ENCODE data around the gene JTB. TPM values are rescaled to one million over a fixed set of nuclear protein-coding genes. Genes with fewer than 3 reads are reported as not detected.

JTB gene
- total RNA-seq, 2 donors from 2014 or later = 51.0 to 130 TPM

DNA sequence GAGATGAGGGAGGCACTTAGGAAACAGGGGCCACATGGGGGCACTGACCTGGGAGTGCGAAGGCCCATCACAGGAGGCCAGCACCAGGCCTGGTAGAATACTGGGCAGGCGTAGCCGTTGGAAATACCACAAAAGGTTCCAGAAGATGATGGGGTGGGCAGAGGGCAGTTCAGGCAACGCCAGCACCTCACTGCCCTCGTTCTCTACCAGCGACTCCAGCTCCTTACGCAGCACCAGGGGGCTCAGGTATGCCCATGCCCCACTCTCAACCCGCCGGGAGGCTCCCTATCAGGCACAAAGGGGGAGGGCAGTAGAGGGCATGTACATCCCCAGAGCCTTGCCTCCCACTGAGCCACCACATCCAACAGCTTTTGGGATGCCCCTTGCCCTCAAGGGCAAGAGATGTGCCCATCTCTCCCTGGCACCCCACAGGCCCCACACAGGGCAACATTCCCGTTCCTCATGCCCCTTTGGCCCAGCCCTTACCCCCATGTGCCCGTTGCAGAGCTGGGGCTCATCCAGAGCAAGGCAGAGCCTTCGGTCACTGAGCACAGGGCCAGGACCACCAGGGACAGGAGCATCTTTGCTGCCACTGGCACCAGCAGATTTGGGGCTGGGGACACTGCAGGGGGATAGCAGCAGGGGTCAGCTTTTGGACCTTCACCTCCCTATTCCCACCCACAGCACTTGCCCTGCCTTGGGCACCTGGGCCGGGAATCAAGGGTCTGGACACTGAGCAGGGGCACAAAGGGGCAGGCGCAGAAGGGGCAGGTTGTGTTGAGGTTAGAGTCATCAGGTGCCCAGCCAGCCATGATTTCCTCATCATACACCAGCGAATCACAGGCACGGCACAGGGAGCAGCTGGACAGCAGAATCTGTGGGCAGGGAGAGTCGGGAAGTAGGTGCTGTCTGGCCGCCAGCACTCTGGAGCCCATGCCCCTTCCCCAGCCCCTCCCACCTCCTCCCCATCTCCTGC is 45.0 kb downstream of the JTB start:
- Mint-ChIP-seq H3K9me3 (no peaks in the 10 kb centered on the region), H3K27ac (no peak overlapping the region), H3K36me3 (no peaks in the 10 kb centered on the region)
- ATAC-seq = no peak
- DNase-seq (ENCODE audit: low spot score in 2 of 2) = no peak

- ATAC-seq (no peak), DNase-seq (ENCODE audit: low spot score in 2 of 2) (peak in 1 of 2 donors; percentile 50)
- no peaks in the 10 kb centered on the region for H3K9me3 Mint-ChIP-seq
- H3K27ac Mint-ChIP-seq = peak overlapping the region in 1 of 2 donors; percentile 36
- H3K36me3 Mint-ChIP-seq = no peaks in the 10 kb centered on the region
Measured at GRCh38 chr1:153929981-153930948, 47.2 kb downstream of the JTB start.

GRCh38 chr1:153929426-153929825 is 48.0 kb downstream of the JTB start:
- H3K36me3 Mint-ChIP-seq = no peaks in the 10 kb centered on the region
- ATAC-seq = no peak
- peak overlapping the region in 1 of 2 donors; percentile 61 for H3K27ac Mint-ChIP-seq
- H3K9me3 Mint-ChIP-seq = no peaks in the 10 kb centered on the region
- DNase-seq (ENCODE audit: low spot score in 2 of 2) = peak in 1 of 2 donors; percentile 26

DNA sequence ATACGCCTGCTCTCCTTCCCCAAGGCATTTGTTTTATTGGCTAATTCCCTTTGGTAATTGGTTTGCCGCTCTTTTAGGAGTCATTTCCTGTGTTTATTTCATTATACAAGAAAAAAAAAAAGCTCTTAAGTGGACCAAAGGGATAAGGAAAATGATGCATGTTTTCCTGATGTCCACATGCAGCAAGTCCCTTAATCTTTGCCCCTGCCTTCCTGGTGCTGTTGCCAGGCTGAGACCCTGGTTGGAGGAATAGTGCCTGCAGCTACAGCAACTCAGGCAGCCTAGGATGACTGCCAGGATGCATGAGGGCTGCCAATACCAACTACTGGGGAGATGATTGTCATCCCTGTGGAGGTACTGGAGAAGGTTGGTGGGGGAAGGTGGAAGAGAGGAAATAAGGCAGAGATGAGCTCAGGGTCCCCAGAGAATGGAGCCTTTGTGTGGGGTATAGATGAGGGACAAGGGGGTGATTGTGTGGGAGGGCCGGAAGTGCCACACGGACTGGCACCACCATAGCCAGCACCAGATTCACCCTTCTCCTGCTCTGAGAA is 48.6 kb downstream of the JTB start:
- Mint-ChIP-seq H3K27ac (peak overlapping the region; percentile 57 to 61), H3K9me3 (no peaks in the 10 kb centered on the region), H3K36me3 (no peaks in the 10 kb centered on the region)
- DNase-seq (ENCODE audit: low spot score in 2 of 2) (peak in 1 of 2 donors; percentile 26), ATAC-seq (no peak)

DNA sequence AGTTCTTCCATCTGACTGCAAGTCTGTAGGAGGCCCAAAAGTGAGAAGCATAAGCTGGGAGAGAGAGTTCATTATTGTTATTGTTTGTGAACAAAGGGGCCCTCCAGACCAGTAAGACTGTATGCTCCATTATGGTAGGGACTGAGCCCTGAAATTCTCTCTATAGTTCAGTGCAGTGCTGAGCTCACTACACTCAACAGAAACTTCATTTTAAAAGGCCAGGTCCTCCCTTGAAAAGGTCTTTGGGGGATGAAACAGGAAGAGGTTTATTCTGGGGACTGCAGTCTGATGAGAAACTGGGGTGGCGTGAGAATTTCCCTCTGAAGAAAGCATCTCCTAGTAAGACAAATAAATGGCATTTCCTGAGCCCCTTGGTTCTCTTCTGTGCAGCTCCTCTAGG is 49.2 kb downstream of the JTB start:
- DNase-seq (ENCODE audit: low spot score in 2 of 2) (no peak), ATAC-seq (peak in 1 of 2 donors; percentile 15)
- Mint-ChIP-seq H3K27ac (peak overlapping the region in 1 of 2 donors; percentile 61), H3K9me3 (no peaks in the 10 kb centered on the region), H3K36me3 (peaks cover 0 to 6% of the 10 kb centered on the region in 2 donors)

- ATAC-seq (no peak), DNase-seq (ENCODE audit: low spot score in 2 of 2) (no peak)
- no peaks in the 10 kb centered on the region for H3K9me3 Mint-ChIP-seq
- no peak overlapping the region for H3K27ac Mint-ChIP-seq
- peaks cover 6 to 15% of the 10 kb centered on the region in 2 donors for H3K36me3 Mint-ChIP-seq
Measured at GRCh38 chr1:153926405-153926804, 51.1 kb downstream of the JTB start.

Other genes with a start within 250 kb of the JTB start
- 10 to 100 TPM; 58.2 to 64.9 TPM for gene INTS3, start 249.6 kb downstream of the JTB start, total RNA-seq
- 1 to 10 TPM; 7.0 to 8.3 TPM for gene SLC27A3, start 202.3 kb downstream of the JTB start, total RNA-seq
- 100 to 1,000 TPM in 1 of 2 donors, 10 to 100 TPM in 1; 58.7 to 102 TPM for gene GATAD2B, start 54.7 kb downstream of the JTB start, total RNA-seq
- gene DENND4B, start 31.0 kb downstream of the JTB start, total RNA-seq = 100 to 1,000 TPM; 131 to 132 TPM
- 100 to 1,000 TPM in 1 of 2 donors, 10 to 100 TPM in 1; 67.6 to 174 TPM for gene CRTC2, start 19.1 kb downstream of the JTB start, total RNA-seq
- gene SLC39A1, start 14.1 kb downstream of the JTB start, total RNA-seq = 10 to 100 TPM; 54.9 to 96.6 TPM
- gene CREB3L4, start 9.8 kb downstream of the JTB start, total RNA-seq = 10 to 100 TPM in 1 of 2 donors, 1 to 10 TPM in 1; 8.9 to 12.0 TPM
- gene RAB13, start 8.7 kb upstream of the JTB start, total RNA-seq = 10 to 100 TPM; 13.4 to 22.1 TPM
- gene RPS27, start 13.1 kb upstream of the JTB start, total RNA-seq = 1,000 to 10,000 TPM; 1,375 to 1,502 TPM
- gene NUP210L, start 177.4 kb upstream of the JTB start, total RNA-seq = under 1 TPM; 0.10 to 0.11 TPM
- gene TPM3, start 214.4 kb upstream of the JTB start, total RNA-seq = 100 to 1,000 TPM; 373 to 610 TPM
- not detected for gene CFAP141, start 228.7 kb upstream of the JTB start, total RNA-seq
- 100 to 1,000 TPM; 188 to 240 TPM for gene UBAP2L, start 243.3 kb upstream of the JTB start, total RNA-seq